HG03442 (cell line): ENCODE data around the gene GMEB2.
A peak's percentile ranks its signal among the peaks of the same experiment; 100 is the strongest.
"Not testable (repeated sequence)": the region's sequence is repeated elsewhere in the genome, so short reads cannot be mapped to it uniquely, and the experiment has no call there.

Experiments used
- ATAC-seq: cut with Tn5 transposase; IDR thresholded peaks from one replicate; pipeline ENCODE4 v1.9.1; 2021; ENCODE audit warnings: mild to moderate bottlenecking, moderate library complexity; ENCODE audit not compliant: unreplicated experiment

Gene GMEB2

DNA sequence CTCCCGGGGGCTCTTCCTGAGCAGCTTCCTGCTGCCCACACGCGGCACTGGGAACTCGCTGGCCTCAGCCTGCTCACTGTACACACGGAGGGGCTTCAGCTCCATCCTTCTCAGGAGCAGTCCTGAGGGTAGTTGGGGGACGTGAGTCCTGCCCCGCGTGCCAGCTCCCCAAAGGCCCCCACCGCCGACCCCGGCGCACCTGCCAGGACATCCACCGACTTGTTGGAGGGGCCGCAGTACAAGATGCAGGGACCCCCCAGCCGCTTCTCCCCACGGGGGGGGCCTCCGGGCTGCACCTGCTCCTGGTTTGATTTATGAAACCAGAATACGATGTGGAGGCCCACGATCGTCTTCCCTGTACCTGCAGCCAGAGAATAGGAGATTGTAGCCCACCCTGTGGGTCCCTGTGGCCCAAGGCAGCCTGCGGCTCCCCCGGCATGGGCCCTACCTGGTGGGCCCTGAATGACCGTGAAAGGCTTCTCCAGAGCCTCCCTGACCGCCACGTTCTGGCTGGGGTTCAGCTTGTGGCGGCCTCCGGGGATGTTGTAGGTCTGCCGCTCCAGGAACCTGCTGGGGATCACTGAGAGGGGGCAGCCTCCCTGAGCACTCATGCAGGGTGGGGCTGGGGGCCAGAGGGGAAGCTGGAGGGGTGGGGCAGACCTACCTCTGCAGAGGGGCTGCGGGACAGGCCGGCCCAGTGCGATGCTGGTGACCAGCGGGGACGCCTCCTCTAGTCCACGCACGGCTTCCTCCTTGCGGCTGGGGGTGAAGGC lies 65.1 kb downstream of the GMEB2 start:
- no peak for ATAC-seq

DNA sequence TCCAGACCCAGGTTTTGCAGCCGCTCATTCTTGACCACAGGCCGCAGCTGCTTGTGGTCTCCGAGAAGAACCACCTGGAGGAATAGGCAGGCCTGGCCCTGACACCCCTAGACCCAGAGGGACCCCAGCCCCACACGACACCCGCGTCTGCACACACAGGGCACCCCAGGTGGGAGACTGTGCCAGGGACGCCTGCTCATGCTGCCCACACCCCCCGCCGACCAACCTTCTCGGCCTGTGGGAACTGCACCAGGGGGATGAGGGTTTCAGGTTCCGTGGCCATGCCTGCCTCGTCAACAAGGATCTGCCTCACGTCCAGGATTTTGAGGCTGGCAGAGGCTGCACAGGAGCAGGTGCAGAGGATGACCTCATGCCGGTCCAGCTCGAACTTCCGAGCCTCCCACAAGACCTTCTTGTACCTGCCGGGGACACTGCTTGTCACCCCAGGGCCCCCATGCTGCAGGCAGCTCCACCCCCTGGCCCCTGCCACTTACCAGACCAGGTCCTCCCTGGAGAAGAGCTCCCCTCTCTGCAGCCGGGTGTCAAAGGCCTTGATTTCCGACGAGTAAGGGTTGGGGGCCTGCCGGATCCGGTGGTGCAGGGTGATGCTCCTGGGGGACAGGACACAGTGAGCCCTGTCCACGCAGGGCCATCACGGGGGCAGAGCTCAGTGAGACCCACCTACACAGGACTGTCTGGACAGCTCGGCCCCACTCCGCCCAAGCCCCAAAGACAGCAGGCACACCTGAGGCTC lies 65.9 kb downstream of the GMEB2 start:
- ATAC-seq: no peak

DNA sequence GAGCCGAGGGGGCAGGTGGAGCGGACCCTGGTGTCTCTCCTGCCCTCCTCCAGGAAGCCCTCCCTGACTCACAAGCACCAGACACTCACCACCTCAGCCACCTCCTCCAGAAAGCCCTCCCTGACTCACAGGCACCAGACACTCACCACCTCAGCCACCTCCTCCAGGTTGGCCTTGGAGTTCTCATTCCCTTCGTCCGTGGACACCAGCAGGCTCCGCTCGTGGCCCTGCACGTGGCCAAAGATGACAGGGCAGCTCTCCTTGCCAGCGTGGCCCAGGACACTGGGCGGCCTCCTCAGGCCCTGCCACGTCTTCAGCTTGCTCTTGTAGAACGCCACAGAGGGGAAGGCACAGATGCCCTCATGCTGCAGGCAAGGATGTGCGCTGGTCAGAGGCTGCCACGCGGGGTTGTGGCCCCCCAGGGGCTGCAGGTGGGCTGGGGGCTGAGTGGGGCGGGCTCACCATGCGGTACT lies 66.5 kb downstream of the GMEB2 start:
- ATAC-seq: no peak

DNA sequence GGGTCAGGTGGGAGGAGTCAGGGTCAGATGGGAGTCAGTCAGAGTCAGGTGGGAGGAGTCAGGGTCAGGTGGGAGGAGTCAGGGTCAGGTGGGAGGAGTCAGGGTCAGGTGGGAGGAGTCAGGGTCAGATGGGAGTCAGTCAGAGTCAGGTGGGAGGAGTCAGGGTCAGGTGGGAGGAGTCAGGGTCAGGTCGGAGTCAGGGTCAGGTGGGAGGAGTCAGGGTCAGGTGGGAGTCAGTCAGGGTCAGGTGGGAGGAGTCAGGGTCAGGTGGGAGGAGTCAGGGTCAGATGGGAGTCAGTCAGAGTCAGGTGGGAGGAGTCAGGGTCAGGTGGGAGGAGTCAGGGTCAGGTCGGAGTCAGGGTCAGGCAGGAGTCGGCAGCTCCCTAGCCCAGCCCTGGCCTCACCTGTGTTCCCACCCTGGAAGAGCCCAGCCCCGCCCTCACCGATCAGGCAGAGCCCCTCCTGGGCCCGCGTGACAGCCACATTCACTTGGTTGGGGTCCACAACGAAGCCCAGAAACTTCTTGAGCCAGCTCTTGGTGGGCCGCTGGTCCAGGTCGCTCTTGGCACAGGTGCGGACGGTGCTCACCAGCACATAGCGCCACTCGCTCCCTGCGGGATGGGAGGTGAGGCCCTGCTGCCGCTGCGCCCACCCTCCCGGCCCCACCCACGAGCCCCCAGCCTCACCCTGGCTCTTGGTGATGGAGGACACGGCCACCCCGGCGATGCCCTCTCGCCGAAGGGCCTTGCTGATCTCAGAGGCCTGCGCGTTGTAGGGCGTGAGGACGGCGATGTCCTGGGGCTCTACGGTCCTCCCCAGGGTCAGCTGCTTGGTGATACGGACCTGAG lies 67.2 kb downstream of the GMEB2 start:
- not testable (repeated sequence) for ATAC-seq

DNA sequence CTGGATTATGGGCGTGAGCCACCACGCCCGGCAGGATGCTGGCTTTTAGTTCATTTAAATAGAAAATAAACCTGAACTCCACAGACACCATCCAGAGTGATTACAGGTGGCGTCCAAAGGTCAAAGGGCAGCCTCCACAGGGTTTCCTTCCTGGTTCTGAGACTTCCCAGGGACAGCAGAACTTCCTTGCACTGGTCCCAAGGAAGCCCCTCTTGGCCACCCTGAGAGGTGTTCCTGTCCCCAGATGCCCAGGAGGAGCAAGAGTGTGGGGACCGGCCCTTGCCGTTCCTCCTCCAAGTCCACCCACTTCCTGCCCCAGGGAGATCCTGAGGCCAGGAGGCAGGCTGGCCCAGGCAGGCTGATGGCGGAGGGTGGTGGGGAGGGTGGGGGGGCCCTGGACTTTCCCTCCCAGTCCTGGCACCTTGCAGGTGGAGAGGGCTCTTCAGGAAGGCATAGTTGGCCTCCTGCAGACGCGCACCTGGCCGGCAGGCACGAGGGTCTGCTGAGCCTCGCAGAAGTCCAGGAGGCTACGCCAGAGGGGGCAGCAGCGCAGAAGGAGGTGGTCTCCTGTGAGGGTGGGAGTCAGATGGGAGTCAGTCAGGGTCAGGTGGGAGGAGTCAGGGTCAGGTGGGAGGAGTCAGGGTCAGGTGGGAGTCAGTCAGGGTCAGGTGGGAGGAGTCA lies 68.0 kb downstream of the GMEB2 start:
- no peak for ATAC-seq

DNA sequence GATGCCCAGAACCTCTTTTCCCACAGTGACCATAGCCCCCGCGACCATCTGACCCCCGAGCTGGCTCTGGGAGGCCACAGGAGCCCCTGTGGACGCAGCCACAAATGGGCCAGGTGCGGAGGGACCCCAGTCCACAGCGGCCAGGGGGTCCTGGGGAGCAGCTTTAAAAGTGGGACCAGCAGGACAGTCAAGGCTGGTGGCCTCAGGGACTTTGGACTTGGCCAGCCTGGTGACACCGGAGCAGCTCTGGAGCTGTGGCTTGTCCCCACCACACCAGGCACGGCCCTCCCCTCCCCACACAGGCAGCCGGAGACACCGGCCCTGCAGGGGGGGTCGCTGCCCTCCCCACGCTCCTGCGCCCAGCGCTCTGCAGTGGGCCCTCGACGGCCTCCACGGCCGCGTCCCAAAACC lies 69.4 kb downstream of the GMEB2 start:
- no peak for ATAC-seq

DNA sequence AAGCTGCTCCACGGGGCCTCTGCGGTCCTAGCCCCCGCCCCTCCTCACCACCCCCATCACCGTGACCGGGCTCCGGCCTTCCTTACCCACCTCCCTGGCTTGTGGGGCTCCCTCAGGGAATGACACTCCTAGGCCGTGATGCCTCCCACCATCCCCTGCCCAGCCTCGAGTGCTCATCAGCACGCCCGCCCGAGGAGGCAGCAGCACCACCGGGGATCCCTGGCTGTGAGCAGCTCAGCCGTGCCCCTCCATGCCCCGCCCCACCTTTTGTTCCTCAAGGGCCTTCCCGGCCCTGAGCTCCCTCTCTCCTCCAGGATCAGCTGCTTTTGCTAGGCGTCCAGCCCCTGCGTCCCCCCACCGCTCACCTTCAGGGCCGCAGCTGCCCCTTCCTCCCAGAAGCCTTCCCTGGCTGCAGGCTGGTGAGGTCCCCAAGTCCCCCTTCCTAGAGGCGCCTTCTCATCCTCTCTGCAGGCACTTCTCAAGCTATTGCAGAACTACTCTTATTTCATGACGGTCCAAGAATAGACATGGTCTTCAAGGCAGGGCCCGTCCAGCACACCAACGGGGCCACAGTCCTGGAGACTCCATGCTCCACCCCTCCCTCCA lies 69.9 kb downstream of the GMEB2 start:
- ATAC-seq: no peak

DNA sequence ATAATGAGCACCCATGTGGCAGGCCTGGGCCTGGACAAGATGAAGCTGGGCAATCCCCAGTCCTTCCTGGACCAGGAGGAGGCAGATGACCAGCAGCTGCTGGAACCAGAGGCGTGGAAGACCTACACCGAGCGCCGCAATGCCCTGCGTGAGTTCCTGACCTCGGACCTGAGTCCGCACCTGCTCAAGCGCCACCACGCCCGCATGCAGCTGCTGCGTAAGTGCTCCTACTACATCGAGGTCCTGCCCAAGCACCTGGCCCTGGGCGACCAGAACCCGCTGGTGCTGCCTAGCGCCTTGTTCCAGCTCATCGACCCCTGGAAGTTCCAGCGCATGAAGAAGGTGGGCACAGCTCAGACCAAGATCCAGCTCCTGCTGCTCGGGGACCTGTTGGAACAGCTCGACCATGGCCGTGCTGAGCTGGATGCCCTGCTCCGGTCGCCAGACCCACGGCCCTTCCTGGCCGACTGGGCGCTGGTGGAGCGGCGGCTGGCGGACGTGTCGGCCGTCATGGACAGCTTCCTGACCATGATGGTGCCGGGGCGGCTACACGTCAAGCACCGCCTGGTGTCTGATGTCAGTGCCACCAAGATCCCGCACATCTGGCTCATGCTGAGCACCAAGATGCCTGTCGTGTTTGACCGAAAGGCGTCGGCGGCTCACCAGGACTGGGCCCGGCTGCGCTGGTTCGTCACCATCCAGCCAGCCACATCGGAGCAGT lies 71.1 kb downstream of the GMEB2 start:
- no peak for ATAC-seq

DNA sequence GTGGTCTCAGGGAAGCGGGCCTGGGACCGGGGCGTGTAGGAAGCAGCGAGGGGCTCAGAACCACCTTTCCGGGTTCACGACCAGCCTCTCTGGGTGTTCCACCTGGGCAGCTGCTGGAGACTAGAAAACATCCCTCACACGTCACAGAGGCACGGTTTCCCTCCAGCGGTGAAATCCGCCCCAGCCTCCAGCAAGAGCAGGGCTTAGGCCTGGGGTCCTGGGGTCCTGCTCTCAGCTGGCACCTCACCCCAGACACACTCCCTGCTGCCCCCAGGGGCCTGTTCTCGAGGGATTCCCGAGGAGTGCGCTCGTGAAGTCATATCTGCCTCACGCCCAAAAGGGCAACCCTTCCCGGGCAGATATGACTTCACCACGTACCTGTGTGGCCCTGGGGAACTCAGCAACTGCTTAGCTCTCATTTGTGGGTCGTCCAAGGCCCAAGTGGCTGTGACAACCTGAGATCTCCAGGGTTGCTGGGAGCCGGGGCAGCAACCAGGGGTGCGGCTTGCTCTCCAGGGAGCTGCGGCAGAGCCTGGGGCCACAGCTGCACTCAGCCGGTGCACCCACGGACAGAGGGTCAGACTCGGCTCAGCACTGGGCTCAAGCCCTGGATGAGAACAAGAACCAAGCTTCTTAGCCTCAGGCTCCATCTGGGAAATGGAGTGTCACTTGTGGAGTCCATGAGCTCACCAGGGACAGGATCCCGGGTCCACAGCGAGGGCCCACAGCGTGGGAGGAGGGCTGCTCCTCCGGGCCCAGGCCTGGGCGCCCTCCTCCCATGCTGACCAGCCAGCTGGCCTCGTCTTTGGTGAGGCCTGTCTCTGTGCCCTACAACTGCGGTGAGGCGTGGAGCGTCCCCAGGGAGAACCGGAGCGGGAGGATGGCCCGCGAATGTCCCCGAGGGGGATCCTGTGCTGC lies 72.3 kb downstream of the GMEB2 start:
- no peak for ATAC-seq

DNA sequence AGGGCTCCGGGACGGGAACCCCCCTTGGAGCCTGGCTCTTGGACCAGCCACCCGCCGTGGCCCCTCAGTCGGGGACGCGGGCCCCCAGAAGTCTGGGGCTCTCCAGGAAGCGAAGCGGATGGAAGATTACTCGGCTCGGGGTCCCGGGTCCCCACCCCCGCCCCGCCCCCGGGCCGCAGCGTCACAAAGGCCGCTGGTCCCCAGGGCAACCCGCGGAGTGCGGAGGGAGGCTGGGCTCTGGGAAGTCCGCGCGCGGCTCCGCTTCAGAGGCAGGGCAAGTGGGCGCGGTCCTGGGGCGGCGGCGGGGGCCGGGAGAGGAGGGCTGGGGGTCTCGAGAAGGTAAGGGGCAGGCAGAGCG lies 73.0 kb downstream of the GMEB2 start, which contains the start of gene FNDC11:
Gene FNDC11 (plus strand): TSS at position 227 of the 358 bp plus-strand sequence. CDS start 1,505 bp downstream, outside the sequence.
- peak; percentile 25 for ATAC-seq

DNA sequence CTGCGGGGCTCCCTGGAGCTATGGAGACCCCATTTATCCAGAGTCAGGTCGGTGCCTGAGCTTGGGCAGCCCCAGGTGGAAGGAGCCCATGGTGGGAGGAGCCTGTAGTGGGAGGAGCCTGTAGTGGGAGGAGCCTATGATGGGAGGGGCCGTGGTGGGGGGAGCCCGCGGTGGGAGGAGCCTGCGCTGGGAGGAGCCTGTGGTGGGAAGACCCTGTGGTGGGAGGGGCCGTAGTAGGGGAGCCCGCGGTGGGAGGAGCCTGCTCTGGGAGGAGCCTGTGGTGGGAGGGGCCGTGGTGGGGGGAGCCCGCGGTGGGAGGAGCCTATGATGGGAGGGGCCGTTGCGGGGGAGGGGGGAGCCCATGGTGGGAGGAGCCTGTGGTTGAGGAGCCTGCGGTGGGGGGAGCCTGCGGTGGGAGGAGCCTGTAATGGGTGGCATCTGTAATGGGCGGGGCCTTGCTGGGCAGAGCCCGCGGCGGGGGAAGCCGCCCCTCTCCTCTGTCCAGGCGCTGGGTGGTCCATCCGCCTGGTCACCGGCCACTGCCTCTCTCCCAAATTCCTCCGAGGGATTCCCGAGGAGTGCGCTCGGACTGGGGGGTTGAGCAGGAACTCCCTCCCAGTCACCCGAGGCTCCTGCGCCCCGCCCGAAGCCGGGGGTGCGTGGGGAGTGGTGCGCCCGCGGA lies 73.5 kb downstream of the GMEB2 start:
- ATAC-seq: peak; percentile 34

DNA sequence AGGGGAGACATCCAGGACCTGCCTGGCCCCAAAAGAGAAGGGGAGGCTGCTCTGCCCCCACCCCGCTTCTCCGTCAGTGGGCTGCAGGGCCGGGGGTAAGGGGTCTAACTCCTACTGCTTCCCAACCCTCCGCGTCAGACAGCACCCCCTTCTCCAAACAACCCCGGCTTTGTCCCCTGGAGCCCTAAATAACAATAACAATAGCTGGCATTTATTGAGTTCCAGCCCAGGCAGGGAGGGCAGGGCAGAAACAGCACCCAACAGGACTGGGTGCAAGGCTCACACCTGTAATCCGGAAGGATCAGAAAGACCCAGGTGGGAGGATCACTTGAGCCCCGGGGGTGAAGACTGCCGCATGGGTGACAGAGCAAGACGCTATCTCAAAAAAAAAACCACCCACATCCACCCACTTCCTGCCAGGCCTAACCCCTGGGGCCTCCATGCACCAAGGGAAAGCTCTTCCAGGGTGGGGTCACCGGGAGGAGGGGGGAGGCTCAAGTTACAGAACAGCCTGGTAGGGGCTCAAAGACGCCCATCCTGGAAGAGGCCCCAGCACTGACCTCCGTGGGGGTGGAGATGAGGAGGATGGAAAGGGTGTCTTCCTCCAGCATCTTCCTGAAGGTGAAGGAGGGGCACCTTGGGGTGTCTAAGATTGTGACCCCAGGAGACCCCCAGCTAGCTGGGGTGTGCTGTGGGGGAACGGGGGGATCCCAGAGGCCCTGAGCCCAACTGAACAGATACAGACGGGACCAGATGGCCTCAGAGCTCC lies 74.2 kb downstream of the GMEB2 start:
- ATAC-seq: peak; percentile 13

DNA sequence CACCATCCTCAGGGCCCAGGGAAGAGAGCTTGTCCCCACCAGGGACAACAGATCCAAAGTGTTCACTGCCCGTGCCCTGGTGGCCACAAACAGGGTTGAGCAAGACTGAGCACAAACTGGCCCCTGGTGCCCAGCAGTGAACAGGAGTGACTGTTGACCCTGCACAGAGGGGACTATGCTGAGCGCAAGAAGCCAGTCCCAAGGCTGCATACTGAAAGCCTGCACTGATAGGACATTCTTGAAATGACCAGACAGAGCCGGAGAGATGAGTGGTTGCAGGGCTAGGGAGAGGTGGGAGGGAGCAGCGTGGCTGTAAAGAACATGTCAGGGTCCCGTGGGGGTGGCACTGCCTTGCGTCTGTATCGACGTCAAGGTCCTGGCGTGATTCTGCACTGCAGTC lies 75.8 kb downstream of the GMEB2 start:
- ATAC-seq: no peak

DNA sequence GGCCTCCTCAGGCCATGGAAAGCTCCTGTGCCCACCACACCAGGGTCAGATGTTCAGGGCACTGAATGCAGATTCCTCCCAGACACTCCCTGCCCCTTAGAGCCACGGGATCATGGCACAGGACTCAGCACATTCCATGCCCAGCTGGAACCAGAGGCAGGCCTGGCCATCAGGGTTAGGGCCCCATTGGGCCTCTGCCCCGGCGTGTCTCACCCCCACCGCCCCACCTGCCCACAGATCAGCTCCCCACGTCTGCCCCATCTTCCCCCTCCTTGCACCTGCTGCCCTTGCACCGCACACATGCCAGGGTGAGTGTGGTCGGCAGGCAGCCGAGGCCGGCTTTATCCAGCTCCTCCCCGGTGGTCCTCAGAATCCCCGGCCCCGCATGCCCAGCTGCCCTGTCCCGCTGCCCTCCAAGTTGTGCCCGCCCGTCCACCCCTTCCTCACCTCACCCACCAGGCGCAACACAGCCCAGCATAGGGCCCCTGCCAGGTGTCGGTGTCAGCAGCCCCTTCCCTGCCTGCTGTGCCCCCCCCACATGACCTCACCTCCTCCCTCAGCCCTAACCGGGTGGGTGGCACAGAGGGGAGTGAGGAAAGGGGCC lies 77.1 kb downstream of the GMEB2 start:
- ATAC-seq: no peak

DNA sequence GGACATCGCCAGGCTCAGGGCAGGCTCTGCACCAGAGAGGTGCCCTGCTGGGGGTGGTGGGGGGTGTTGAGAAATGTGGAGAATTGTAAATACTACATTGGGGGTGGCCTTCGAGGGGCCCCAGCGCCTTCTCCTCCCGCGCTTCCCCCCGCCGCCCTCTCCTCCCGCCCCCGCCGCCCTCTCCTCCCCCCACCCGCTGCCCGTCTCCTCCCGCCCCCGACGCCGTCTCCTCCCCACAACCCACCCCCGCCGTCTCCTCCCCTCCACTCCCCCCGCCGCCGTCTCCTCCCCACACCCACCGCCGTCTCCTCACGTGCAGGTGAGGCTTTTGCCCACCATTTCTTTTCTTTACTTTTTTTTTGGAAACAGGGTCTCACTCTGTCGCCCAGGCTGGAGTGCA lies 77.9 kb downstream of the GMEB2 start:
- ATAC-seq: no peak

DNA sequence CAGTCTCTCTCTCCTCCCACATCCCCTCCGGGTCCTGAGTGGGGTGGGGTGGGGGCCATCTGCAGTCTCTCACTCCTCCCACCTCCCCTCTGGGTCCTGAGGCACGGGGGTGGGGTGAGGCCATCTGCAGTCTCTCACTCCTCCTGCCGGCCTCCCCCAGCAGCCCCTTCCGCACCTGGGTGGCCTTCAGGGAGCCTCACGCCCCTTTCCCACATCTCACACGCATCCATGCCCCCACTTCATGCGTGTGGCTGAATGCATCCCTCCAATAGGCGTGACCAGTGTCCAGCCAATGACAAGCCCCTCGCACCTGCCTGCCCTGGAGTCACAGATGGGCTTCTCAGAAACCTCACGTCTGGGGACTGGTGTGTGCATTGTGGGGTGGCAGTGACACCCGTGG lies 78.4 kb downstream of the GMEB2 start:
- no peak for ATAC-seq
